ENCODE measurements around the gene VAMP5.
"Not testable (repeated sequence)": the region's sequence is repeated elsewhere in the genome, so short reads cannot be mapped to it uniquely, and the experiment has no call there.

The VAMP5 gene

DNA sequence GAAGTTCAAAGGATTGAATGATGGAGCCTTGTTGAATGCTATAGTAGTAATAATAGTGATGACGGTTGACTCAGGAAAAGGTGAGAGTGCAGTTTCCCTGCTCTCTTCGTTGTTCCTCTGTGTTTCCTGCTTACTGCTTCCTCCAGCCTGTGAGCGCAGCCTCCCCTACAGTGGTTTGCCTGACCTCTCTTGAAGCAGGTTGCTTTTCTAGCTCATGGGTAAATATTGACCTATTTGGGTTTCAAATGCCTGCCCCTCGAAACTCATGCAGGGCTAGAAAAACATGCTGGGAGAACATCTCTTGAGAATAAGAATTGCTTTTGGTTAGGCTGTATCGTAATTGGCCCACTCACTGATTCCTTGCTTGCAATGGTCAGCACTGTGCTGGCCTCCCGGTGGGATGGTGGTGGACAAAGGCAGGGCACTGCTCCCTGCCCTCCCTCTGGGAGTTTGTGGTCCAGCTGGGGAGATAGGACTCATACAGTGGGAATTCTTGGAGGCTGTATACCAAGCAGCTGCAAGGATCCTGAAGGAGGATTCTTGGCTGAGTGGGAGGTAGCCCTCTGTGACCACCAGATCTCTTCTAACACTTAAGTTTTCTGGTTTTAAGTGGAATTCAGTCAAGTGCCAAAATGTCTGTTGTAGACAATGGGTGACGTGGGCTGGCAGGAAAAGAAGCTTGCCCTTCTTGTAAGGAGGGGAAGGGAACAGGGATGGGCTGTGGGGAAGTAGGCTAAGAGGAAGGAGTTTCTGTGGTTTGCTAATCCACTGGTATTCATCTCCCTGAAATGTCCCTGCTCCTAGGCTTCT is 6.0 kb downstream of the VAMP5 start:
- H3K9me3 ChIP-seq (ENCODE audit: insufficient read depth, low read depth, low read length): no peaks in the 10 kb centered on the region
- H3K4me3 ChIP-seq (ENCODE audit: low read length): no peak overlapping the region
- 0 out of 2 replicates have a peak, but pooled peaks cover 4% of the 10 kb centered on the region for H3K4me1 ChIP-seq (ENCODE audit: insufficient read depth, low read length)
- H3K36me3 ChIP-seq (ENCODE audit: insufficient read depth, low read depth, low read length): no peaks in the 10 kb centered on the region
- no peak overlapping the region for H3K9ac ChIP-seq (ENCODE audit: low read depth, low read length)
- no peak overlapping the region for H3K27ac ChIP-seq (ENCODE audit: low read length)
- peaks cover 9% of the 10 kb centered on the region; the same call in 1 of the 2 replicates for H3K27me3 ChIP-seq (ENCODE audit: insufficient read depth, low read length)

DNA sequence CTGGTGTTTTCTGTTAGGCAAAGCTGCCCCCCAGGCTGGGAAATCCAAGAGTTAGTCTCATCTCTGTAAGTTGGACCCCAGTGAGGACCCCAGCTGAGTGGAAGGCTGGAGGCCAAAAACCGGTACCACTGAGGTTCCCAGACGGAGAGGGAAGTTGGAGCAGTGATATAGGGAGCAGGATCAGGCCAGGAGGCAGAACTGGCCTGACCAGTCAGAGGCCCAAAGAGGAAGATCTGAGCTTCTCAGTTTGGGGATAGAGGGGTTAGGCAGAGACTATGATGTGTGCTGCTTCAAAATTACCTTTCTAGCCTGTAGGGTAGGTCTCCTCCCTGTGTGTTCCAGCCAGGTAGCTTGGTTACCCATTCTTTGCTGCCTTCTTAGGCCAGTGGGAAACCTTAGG is 6.7 kb downstream of the VAMP5 start:
- Histone ChIP-seq H3K36me3 (ENCODE audit: insufficient read depth, low read depth, low read length) (no peaks in the 10 kb centered on the region), H3K27me3 (ENCODE audit: insufficient read depth, low read length) (peaks cover 2% of the 10 kb centered on the region; the same call in 1 of the 2 replicates), H3K9ac (ENCODE audit: low read depth, low read length) (no peak overlapping the region), H3K4me1 (ENCODE audit: insufficient read depth, low read length) (0 out of 2 replicates have a peak, but pooled peaks cover 4% of the 10 kb centered on the region), H3K4me3 (ENCODE audit: low read length) (no peak overlapping the region), H3K9me3 (ENCODE audit: insufficient read depth, low read depth, low read length) (no peaks in the 10 kb centered on the region), H3K27ac (ENCODE audit: low read length) (no peak overlapping the region)

- no peaks in the 10 kb centered on the region; the same call in 1 of the 2 replicates for H3K27me3 ChIP-seq (ENCODE audit: insufficient read depth, low read length)
- no peak overlapping the region for H3K4me3 ChIP-seq (ENCODE audit: low read length)
- H3K9me3 ChIP-seq (ENCODE audit: insufficient read depth, low read depth, low read length): no peaks in the 10 kb centered on the region
- H3K36me3 ChIP-seq (ENCODE audit: insufficient read depth, low read depth, low read length): peaks cover under 1% of the 10 kb centered on the region; the same call in 1 of the 2 replicates
- no peak overlapping the region for H3K27ac ChIP-seq (ENCODE audit: low read length)
- H3K9ac ChIP-seq (ENCODE audit: low read depth, low read length): no peak overlapping the region
- peaks cover 6% of the 10 kb centered on the region; the same call in 1 of the 2 replicates for H3K4me1 ChIP-seq (ENCODE audit: insufficient read depth, low read length)
Measured at GRCh38 chr2:85591563-85591962, 7.3 kb downstream of the VAMP5 start.

DNA sequence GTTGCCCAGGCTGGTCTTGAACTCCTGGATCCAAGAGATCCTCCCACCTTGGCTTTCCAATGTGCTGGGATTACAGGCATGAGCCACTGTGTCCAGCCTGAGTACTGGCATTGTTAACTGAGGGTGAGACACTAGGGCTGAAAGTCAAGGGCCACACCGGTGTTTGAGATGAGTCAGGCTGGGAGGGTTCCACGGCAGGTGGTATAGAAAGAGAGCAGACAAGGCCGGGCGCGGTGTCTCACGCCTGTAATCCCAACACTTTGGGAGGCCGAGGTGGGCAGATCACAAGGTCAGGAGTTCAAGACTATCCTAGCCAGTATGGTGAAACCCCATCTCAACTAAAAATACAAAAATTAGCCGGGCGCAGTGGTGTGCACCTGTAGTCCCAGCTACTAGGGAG is 8.1 kb downstream of the VAMP5 start:
- H3K4me3 ChIP-seq (ENCODE audit: low read length); H3K9me3 ChIP-seq (ENCODE audit: insufficient read depth, low read depth, low read length); H3K36me3 ChIP-seq (ENCODE audit: insufficient read depth, low read depth, low read length); H3K27ac ChIP-seq (ENCODE audit: low read length); H3K4me1 ChIP-seq (ENCODE audit: insufficient read depth, low read length); H3K9ac ChIP-seq (ENCODE audit: low read depth, low read length); H3K27me3 ChIP-seq (ENCODE audit: insufficient read depth, low read length): not testable (repeated sequence)

DNA sequence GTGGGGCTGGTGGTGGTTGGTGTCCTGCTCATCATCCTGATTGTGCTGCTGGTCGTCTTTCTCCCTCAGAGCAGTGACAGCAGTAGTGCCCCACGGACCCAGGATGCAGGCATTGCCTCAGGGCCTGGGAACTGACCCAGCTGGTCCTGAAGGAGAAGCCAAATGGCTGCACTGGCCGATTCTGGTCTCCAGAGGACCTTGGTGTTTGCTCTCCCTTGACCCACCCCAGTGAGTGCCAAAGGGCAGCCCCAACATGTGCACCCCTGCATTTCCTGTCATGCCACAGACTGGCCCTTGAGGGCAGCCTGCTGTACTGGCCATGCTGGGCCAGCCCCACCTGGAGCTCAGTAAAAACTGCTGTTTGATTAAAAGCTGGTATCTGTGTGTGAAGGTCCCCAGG is 8.8 kb downstream of the VAMP5 start:
- Histone ChIP-seq H3K27me3 (ENCODE audit: insufficient read depth, low read length) (no peaks in the 10 kb centered on the region; the same call in 1 of the 2 replicates), H3K4me3 (ENCODE audit: low read length) (no peak overlapping the region), H3K27ac (ENCODE audit: low read length) (no peak overlapping the region), H3K9ac (ENCODE audit: low read depth, low read length) (no peak overlapping the region), H3K9me3 (ENCODE audit: insufficient read depth, low read depth, low read length) (no peaks in the 10 kb centered on the region), H3K4me1 (ENCODE audit: insufficient read depth, low read length) (peaks cover 7% of the 10 kb centered on the region; the same call in 1 of the 2 replicates), H3K36me3 (ENCODE audit: insufficient read depth, low read depth, low read length) (peaks cover 15% of the 10 kb centered on the region)

DNA sequence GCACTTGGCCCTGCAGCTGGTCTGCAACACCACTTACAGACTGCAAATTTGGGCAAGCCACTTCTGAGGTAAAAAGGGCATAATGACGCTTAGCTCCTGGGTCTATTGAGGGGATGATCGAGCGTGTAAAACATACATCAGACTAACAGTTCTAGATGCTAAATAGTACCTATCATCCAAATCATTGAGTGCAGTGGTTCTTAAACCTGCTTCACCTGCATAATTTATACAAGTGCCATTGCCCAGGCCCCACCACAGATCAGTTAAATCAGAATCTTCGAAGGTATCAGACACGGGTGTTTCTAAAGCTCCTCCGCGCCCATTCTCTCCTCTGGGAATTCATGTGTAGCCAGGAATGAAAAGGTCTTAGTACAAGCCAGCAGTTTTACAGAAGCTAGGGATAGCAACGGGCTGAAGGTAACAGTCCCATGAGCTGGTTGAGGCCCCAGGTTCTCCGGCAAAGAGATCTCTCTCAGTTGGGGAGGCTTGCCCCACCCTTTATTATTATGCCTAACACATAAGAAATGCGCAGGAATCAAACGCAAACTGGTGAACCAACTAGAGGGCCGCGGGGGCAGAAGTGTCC is 10.6 kb downstream of the VAMP5 start:
- Histone ChIP-seq H3K27ac (ENCODE audit: low read length) (peak overlapping the region; percentile 86), H3K9ac (ENCODE audit: low read depth, low read length) (peak overlapping the region; percentile 87; the same call in 1 of the 2 replicates), H3K27me3 (ENCODE audit: insufficient read depth, low read length) (no peaks in the 10 kb centered on the region), H3K9me3 (ENCODE audit: insufficient read depth, low read depth, low read length) (no peaks in the 10 kb centered on the region), H3K4me1 (ENCODE audit: insufficient read depth, low read length) (peaks cover 7% of the 10 kb centered on the region; the same call in 1 of the 2 replicates), H3K4me3 (ENCODE audit: low read length) (peak overlapping the region; percentile 87), H3K36me3 (ENCODE audit: insufficient read depth, low read depth, low read length) (peaks cover 32% of the 10 kb centered on the region)

- Histone ChIP-seq H3K4me3 (ENCODE audit: low read length) (peak within 1 kb of the TSS; percentile 87), H3K27me3 (ENCODE audit: insufficient read depth, low read length) (no peaks in the 10 kb centered on the region), H3K27ac (ENCODE audit: low read length) (peak within 1 kb of the TSS; percentile 86), H3K36me3 (ENCODE audit: insufficient read depth, low read depth, low read length) (peaks cover 33% of the 10 kb centered on the region), H3K4me1 (ENCODE audit: insufficient read depth, low read length) (peaks cover 7% of the 10 kb centered on the region; the same call in 1 of the 2 replicates), H3K9me3 (ENCODE audit: insufficient read depth, low read depth, low read length) (no peaks in the 10 kb centered on the region), H3K9ac (ENCODE audit: low read depth, low read length) (peak within 1 kb of the TSS; percentile 87)
Measured at GRCh38 chr2:85595301-85596025, 11.2 kb downstream of the VAMP5 start, which contains the start of gene RNF181. Gene RNF181 (plus strand): TSS chr2:85595745. CDS start chr2:85595764, 19 bp downstream.

GRCh38 chr2:85596026-85596333 is 11.7 kb downstream of the VAMP5 start:
- peaks cover 33% of the 10 kb centered on the region for H3K36me3 ChIP-seq (ENCODE audit: insufficient read depth, low read depth, low read length)
- H3K27me3 ChIP-seq (ENCODE audit: insufficient read depth, low read length): no peaks in the 10 kb centered on the region
- peak overlapping the region; percentile 87 for H3K4me3 ChIP-seq (ENCODE audit: low read length)
- no peaks in the 10 kb centered on the region for H3K9me3 ChIP-seq (ENCODE audit: insufficient read depth, low read depth, low read length)
- peaks cover 7% of the 10 kb centered on the region; the same call in 1 of the 2 replicates for H3K4me1 ChIP-seq (ENCODE audit: insufficient read depth, low read length)
- H3K9ac ChIP-seq (ENCODE audit: low read depth, low read length): peak overlapping the region; percentile 87
- H3K27ac ChIP-seq (ENCODE audit: low read length): no peak overlapping the region

- H3K27me3 ChIP-seq (ENCODE audit: insufficient read depth, low read length): no peaks in the 10 kb centered on the region
- no peaks in the 10 kb centered on the region for H3K9me3 ChIP-seq (ENCODE audit: insufficient read depth, low read depth, low read length)
- H3K27ac ChIP-seq (ENCODE audit: low read length): no peak overlapping the region
- peaks cover 33% of the 10 kb centered on the region for H3K36me3 ChIP-seq (ENCODE audit: insufficient read depth, low read depth, low read length)
- peaks cover 7% of the 10 kb centered on the region; the same call in 1 of the 2 replicates for H3K4me1 ChIP-seq (ENCODE audit: insufficient read depth, low read length)
- peak overlapping the region; percentile 87 for H3K9ac ChIP-seq (ENCODE audit: low read depth, low read length)
- peak overlapping the region; percentile 87 for H3K4me3 ChIP-seq (ENCODE audit: low read length)
Measured at GRCh38 chr2:85596486-85597143, 12.4 kb downstream of the VAMP5 start.

DNA sequence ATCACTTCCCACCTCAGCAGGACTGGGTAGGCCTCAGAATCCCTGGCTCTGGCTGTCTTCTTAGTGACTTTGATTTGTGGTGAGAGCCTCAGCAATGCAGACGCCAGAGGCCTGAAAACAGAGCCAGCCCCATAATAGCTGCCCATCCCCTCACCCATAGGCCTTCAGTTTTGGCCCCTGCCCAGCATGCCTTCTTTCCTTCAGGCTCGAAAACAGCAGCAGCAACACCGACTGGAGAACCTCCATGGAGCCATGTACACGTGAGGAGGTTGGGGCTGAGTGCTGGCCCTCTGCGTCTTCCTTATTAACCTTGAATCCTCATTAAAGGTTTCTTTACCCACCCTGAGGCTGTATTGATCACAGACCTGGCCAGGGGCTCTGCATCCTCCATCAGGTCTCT is 13.0 kb downstream of the VAMP5 start:
- H3K9ac ChIP-seq (ENCODE audit: low read depth, low read length): no peak overlapping the region
- H3K27ac ChIP-seq (ENCODE audit: low read length): no peak overlapping the region
- peaks cover 33% of the 10 kb centered on the region for H3K36me3 ChIP-seq (ENCODE audit: insufficient read depth, low read depth, low read length)
- no peak overlapping the region for H3K4me3 ChIP-seq (ENCODE audit: low read length)
- H3K4me1 ChIP-seq (ENCODE audit: insufficient read depth, low read length): peaks cover 7% of the 10 kb centered on the region; the same call in 1 of the 2 replicates
- H3K27me3 ChIP-seq (ENCODE audit: insufficient read depth, low read length): no peaks in the 10 kb centered on the region
- H3K9me3 ChIP-seq (ENCODE audit: insufficient read depth, low read depth, low read length): no peaks in the 10 kb centered on the region
